Fibroblast of mammary gland (primary cell): ENCODE data around the gene OR2A2.

ENCODE experiments used
- DNase-seq: peaks from one replicate; pipeline ENCODE4 v3.0.0-alpha.2; 2010; ENCODE audit warnings: low read depth
- H3K4me3 ChIP-seq: 2 replicates; pipeline ENCODE4 v1.5.1; 2011; ENCODE audit warnings: low read depth, mild to moderate bottlenecking, low read length, moderate library complexity; ENCODE audit not compliant: control insufficient read depth
- CTCF ChIP-seq: conservative IDR thresholded peaks from 2 replicates; pipeline ENCODE4 v1.5.1; 2011; ENCODE audit warnings: low read depth, low read length, inconsistent platforms; ENCODE audit not compliant: control insufficient read depth, insufficient read depth

Gene OR2A2

GRCh38 chr7:144087230-144087629 is 22.2 kb upstream of the OR2A2 start:
- DNase-seq: no peak
- H3K4me3 ChIP-seq: no peak overlapping the region
- TF ChIP-seq CTCF: no peak

GRCh38 chr7:144090667-144091066 is 18.7 kb upstream of the OR2A2 start:
- H3K4me3 ChIP-seq: no peak overlapping the region
- TF ChIP-seq CTCF: no peak
- DNase-seq: no peak

- DNase-seq: no peak
- no peak for TF ChIP-seq CTCF
- H3K4me3 ChIP-seq: no peak overlapping the region
Observed at GRCh38 chr7:144098776-144099175, 10.6 kb upstream of the OR2A2 start.

GRCh38 chr7:144100607-144101006 is 8.8 kb upstream of the OR2A2 start:
- DNase-seq: no peak
- no peak overlapping the region for H3K4me3 ChIP-seq
- no peak for TF ChIP-seq CTCF

- no peak overlapping the region for H3K4me3 ChIP-seq
- no peak for TF ChIP-seq CTCF
- DNase-seq: no peak
Observed at GRCh38 chr7:144102041-144102440, 7.3 kb upstream of the OR2A2 start.

GRCh38 chr7:144105211-144105610 is 4.2 kb upstream of the OR2A2 start:
- no peak for TF ChIP-seq CTCF
- DNase-seq: no peak
- H3K4me3 ChIP-seq: no peak overlapping the region

- DNase-seq: no peak
- no peak for TF ChIP-seq CTCF
- H3K4me3 ChIP-seq: no peak overlapping the region
Observed at GRCh38 chr7:144110272-144110671, 889 bp downstream of the OR2A2 start.
